GM12864 (cell line): ENCODE results near the gene FAM163B.

Experiments
- DNase-seq: peaks from one replicate; pipeline ENCODE4 v3.0.0-alpha.2; 2011; ENCODE audit warnings: low read depth
- H3K4me3 ChIP-seq: 2 replicates; pipeline ENCODE4 v1.5.1; 2011; ENCODE audit warnings: mild to moderate bottlenecking, low read depth, low read length, control low read depth
- TF ChIP-seq, protein P1 (sequence below): IDR thresholded peaks from 2 replicates; pipeline ENCODE4 v1.5.1; 2011; ENCODE audit warnings: low read depth, mild to moderate bottlenecking, moderate library complexity, low read length, control low read depth, inconsistent platforms; ENCODE audit errors: missing control alignments

Gene FAM163B

DNA sequence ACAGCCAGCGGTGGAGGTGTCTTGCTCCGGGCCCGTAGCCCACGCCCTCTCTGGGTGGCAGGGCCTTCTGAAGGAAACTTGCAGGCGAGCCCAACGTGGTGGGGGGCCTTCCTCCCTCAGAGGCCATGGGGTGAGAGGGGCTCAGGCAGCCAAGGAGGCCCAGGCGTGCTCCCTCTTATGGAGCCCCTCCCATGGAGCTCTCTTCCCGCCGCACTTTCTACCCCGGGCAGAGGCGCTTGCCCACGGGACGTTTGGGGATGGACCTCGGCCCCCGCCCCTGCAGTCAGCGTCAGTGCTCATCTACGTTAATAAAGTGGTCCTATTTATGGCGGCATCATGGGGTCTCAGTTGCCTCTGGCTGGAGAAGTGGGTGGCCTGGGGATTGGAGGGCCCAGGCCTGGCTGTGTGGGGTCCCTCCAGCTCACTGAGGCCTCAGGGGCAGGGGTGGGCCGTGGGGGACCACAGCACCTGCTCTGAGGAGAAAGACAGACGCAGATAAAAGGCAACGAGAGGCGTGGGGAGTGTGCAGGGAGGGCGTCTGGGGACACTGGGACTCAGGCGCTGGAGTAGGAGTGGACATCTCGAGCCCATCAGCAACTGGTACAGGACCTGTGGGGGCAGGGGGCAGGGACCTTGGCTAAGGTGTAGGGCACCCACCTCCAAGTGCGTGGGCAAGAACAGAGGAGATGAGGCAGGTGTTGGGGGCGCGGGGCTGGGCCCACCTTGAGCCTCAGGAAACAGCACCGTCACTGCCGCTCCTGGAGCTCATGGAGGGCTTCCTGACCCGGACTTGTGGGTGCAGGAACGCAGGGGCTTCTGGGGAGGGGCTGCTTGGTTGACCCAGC lies 33.8 kb downstream of the FAM163B start:
- no peak overlapping the region for H3K4me3 ChIP-seq
- DNase-seq: no peak
- TF ChIP-seq, protein P1, sequence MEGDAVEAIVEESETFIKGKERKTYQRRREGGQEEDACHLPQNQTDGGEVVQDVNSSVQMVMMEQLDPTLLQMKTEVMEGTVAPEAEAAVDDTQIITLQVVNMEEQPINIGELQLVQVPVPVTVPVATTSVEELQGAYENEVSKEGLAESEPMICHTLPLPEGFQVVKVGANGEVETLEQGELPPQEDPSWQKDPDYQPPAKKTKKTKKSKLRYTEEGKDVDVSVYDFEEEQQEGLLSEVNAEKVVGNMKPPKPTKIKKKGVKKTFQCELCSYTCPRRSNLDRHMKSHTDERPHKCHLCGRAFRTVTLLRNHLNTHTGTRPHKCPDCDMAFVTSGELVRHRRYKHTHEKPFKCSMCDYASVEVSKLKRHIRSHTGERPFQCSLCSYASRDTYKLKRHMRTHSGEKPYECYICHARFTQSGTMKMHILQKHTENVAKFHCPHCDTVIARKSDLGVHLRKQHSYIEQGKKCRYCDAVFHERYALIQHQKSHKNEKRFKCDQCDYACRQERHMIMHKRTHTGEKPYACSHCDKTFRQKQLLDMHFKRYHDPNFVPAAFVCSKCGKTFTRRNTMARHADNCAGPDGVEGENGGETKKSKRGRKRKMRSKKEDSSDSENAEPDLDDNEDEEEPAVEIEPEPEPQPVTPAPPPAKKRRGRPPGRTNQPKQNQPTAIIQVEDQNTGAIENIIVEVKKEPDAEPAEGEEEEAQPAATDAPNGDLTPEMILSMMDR: no peak

DNA sequence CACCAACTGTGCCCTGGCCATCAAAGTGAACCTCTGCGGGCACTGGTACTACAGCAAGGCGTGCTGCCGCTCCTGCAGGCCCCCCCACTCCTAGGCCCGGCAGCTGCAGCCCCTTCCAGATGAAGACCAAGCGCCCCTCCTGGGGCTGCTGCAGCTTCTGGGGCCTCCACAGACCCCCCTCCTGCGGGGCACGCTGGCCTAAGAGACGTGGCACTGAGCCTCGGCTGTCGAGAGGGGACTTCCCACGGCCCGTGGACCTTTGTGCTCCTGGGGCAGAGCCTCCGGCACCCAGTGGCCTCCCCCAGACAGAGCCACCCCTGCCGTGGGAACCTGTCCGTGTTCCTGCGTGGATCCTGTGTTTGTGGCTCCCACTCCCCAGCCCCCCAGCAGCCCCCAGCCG lies 34.4 kb downstream of the FAM163B start:
- H3K4me3 ChIP-seq: no peak overlapping the region
- no peak for DNase-seq
- TF ChIP-seq, protein P1: no peak

- DNase-seq: no peak
- H3K4me3 ChIP-seq: no peak overlapping the region
- TF ChIP-seq, protein P1: no peak
Observed at GRCh38 chr9:133573791-133574515, 35.2 kb downstream of the FAM163B start.

DNA sequence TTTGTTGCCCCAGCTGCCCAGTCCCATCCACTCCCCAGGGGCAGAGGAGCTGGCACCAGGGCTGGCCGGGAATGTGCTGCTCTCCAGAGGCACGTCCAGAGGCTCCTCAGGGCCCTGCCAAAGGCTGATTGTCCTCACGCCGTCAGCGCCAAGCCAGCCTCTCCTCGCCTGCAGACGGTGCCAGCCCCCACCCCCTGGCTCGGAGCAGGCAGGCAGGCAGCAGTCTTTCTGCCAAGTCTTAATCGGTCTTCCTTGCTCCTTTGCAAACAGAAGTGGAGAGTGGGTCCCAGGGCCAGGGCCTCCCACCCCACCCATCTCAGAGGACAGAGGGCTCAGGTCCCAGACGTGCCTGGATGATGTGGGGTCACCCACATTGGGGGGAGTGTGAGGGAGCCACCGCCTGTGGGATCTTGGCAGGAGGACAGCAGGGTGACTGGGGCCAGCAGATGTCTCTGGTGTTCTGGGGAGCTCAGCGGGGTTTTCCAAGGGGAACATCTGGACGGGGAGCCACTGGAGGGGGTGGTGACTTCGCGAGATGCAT lies 36.3 kb downstream of the FAM163B start:
- no peak for DNase-seq
- TF ChIP-seq, protein P1: no peak
- no peak overlapping the region for H3K4me3 ChIP-seq

DNA sequence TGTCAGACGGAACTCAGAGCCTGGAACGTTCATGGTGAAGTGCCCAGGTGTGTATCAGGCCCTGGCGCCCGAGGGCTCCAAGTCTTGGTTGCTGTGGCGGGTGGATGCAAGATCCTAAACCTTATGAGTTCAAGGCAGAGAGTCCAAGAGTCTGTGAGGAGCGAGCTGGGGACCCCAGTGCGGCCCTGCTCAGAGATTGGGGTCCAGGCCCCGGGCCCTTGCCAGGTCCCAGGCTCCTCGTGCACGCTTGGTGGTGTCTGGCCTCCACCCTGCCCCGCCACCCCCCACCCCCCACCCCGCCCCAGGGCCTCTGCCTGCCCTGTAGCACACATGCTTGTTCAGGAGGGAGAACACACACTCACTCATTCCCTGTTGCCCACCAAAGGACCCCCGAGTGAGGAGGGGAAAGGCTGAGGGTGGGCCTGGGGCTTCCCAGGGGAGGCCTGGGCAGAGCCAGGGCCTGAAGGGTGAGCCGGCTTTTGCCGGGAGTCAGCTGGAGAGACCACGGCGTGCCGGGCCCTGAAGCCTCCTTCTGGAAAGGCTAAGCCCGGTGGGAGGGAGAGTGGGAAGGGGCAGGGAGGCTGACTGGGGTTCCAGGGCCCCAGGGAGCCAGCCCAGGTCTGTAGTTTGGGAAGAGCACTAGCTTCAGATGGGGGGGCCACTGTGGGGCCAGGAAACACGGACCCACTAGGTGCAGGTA lies 37.1 kb downstream of the FAM163B start:
- TF ChIP-seq, protein P1: no peak

GRCh38 chr9:133571391-133571890 lies 37.7 kb downstream of the FAM163B start:
- DNase-seq: no peak
- H3K4me3 ChIP-seq: no peak overlapping the region
- TF ChIP-seq, protein P1: no peak

More for the DNA sequence above, 37.1 kb downstream of the FAM163B start:
- no peak for DNase-seq
- H3K4me3 ChIP-seq: no peak overlapping the region
